Calu3 (cell line): ENCODE results near the gene RRP15. TPM values are rescaled to one million over a fixed set of nuclear protein-coding genes. Genes with fewer than 3 reads are reported as not detected.
A peak's percentile ranks its signal among the peaks of the same experiment; 100 is the strongest.

Experiments used
- BruUV-seq: library from RNA; stranded (reverse); fragments of 400-500 nt; replicated peaks from 2 replicates; lab custom pipeline; 2021; lab: Mats Ljungman, UMichigan
- CTCF ChIA-PET: fragments of 300-600 bp; sonication (Branson Sonifier 250); formaldehyde crosslinking; loops from one replicate; lab custom pipeline; 2022; ENCODE audit warnings: antibody characterized with exemption; lab: Charles Lee
- DNase-seq: peaks from one replicate; pipeline ENCODE4 v3.0.0; 2022
- H3K27ac Mint-ChIP-seq: one replicate; pipeline ENCODE4 v1.8.0; 2022; ENCODE audit warnings: mixed read lengths; ENCODE audit not compliant: unreplicated experiment
- H3K27me3 Mint-ChIP-seq: one replicate; pipeline ENCODE4 v1.8.0; 2022; ENCODE audit warnings: mixed read lengths; ENCODE audit not compliant: unreplicated experiment
- H3K36me3 Mint-ChIP-seq: one replicate; pipeline ENCODE4 v1.8.0; 2022; ENCODE audit warnings: mild to moderate bottlenecking, moderate library complexity, mixed read lengths; ENCODE audit not compliant: insufficient read depth, unreplicated experiment
- H3K4me1 Mint-ChIP-seq: one replicate; pipeline ENCODE4 v1.8.0; 2022; ENCODE audit warnings: mild to moderate bottlenecking, low read depth, mixed read lengths; ENCODE audit not compliant: unreplicated experiment
- H3K4me3 Mint-ChIP-seq: one replicate; pipeline ENCODE4 v1.8.0; 2022; ENCODE audit warnings: mild to moderate bottlenecking, low read depth, moderate library complexity, mixed read lengths; ENCODE audit not compliant: unreplicated experiment
- H3K9me3 Mint-ChIP-seq: one replicate; pipeline ENCODE4 v1.8.0; 2022; ENCODE audit warnings: low read depth, mixed read lengths; ENCODE audit not compliant: unreplicated experiment
- CTCF ChIP-seq: fragments of 200-600 bp; IDR thresholded peaks from one replicate; pipeline ENCODE4 v1.8.0; 2022; ENCODE audit warnings: antibody characterized with exemption; ENCODE audit not compliant: unreplicated experiment
- intact Hi-C: fragments of 100-400 bp; cut with micrococcal nuclease; formaldehyde crosslinking; loops from one replicate; pipeline ENCODE4 v1.10.0; 2022; ENCODE audit not compliant: unreplicated experiment
- total RNA-seq: library from RNA; stranded (reverse); gene quantifications from 2 replicates; pipeline ENCODE4 v1.2.3, GENCODE V29; 2022

The RRP15 gene
- total RNA-seq, 1 experiment from 2014 or later, result 44.0 TPM

- no peak for TF ChIP-seq CTCF
- H3K27me3 Mint-ChIP-seq, result no peaks in the 10 kb centered on the region
- H3K4me1 Mint-ChIP-seq, result peaks cover 13% of the 10 kb centered on the region
- intact Hi-C loops, result loop anchor here (10.0 kb wide), 1 partner anchor 982 kb away; no protein-coding TSS in a partner anchor
- no peaks in the 10 kb centered on the region for H3K36me3 Mint-ChIP-seq
- H3K27ac Mint-ChIP-seq, result no peak overlapping the region
- no TSS peak for BruUV-seq
- no peaks in the 10 kb centered on the region for H3K9me3 Mint-ChIP-seq
- no peak for DNase-seq
- CTCF ChIA-PET, result no interaction called here
- H3K4me3 Mint-ChIP-seq, result no peak overlapping the region
These were observed 47.3 kb downstream of the RRP15 start for GRCh38 chr1:218332416-218332815.

- Mint-ChIP-seq H3K9me3 (no peaks in the 10 kb centered on the region), H3K4me3 (no peak overlapping the region), H3K36me3 (no peaks in the 10 kb centered on the region), H3K27ac (no peak overlapping the region), H3K4me1 (peaks cover 20% of the 10 kb centered on the region), H3K27me3 (no peaks in the 10 kb centered on the region)
- CTCF ChIA-PET, result no interaction called here
- no peak for DNase-seq
- TF ChIP-seq CTCF, result no peak
- intact Hi-C loops, result loop anchor here (2.0 to 10.0 kb wide), 3 partner anchors 851 to 1324 kb away; no protein-coding TSS in a partner anchor
- no TSS peak for BruUV-seq
These were observed 51.2 kb downstream of the RRP15 start for GRCh38 chr1:218336328-218336727.

GRCh38 chr1:218339267-218339831 lies 54.3 kb downstream of the RRP15 start:
- no peak for DNase-seq

GRCh38 chr1:218341325-218341724 lies 56.2 kb downstream of the RRP15 start:
- H3K36me3 Mint-ChIP-seq, result no peaks in the 10 kb centered on the region
- CTCF ChIA-PET, result no interaction called here
- H3K9me3 Mint-ChIP-seq, result no peaks in the 10 kb centered on the region
- no peak overlapping the region for H3K4me3 Mint-ChIP-seq
- BruUV-seq, result no TSS peak
- H3K4me1 Mint-ChIP-seq, result peaks cover 14% of the 10 kb centered on the region
- no peak for TF ChIP-seq CTCF
- intact Hi-C loops, result loop anchor here (10.0 kb wide), 1 partner anchor 333 kb away; no protein-coding TSS in a partner anchor
- no peaks in the 10 kb centered on the region for H3K27me3 Mint-ChIP-seq
- no peak for DNase-seq
- no peak overlapping the region for H3K27ac Mint-ChIP-seq

More at GRCh38 chr1:218339267-218339831, 54.3 kb downstream of the RRP15 start:
- no TSS peak for BruUV-seq
- Mint-ChIP-seq H3K9me3 (no peaks in the 10 kb centered on the region), H3K4me3 (no peak overlapping the region), H3K27me3 (no peaks in the 10 kb centered on the region), H3K27ac (no peak overlapping the region), H3K4me1 (peaks cover 20% of the 10 kb centered on the region), H3K36me3 (no peaks in the 10 kb centered on the region)
- intact Hi-C loops, result loop anchor here (2.0 to 10.0 kb wide), 4 partner anchors 727 to 1227 kb away; no protein-coding TSS in a partner anchor
- CTCF ChIA-PET, result interaction anchor here (0.5 to 2.7 kb wide), 6 partner anchors 10 to 1473 kb away, joined by 3 to 7 read pairs (median 4); no protein-coding TSS in a partner anchor
- TF ChIP-seq CTCF, result peak; percentile 63
